Thyroid gland (tissue), 4 donors: ENCODE results near the gene TUBG1.

Experiments
- POLR2A ChIP-seq, 2 donors: fragments of 450-650 bp; IDR thresholded peaks; one replicate each; pipeline ENCODE4 v1.6.1; 2017; ENCODE audit warnings: antibody characterized with exemption in 2 of 2, mild to moderate bottlenecking in 2 of 2, moderate library complexity in 1 of 2
- TF ChIP-seq, protein P1 (sequence below), 6 experiments: fragments of 200-600 bp in 3 of 6; fragments of 450-650 bp in 3 of 6; sonication (generic) in 3 of 6; IDR thresholded peaks; one replicate each; pipeline ENCODE4 v1.5.1; 2016 to 2019; ENCODE audit warnings: antibody characterized with exemption in 6 of 6, mild to moderate bottlenecking in 2 of 6, inconsistent platforms in 1 of 6, moderate library complexity in 1 of 6

DNA sequence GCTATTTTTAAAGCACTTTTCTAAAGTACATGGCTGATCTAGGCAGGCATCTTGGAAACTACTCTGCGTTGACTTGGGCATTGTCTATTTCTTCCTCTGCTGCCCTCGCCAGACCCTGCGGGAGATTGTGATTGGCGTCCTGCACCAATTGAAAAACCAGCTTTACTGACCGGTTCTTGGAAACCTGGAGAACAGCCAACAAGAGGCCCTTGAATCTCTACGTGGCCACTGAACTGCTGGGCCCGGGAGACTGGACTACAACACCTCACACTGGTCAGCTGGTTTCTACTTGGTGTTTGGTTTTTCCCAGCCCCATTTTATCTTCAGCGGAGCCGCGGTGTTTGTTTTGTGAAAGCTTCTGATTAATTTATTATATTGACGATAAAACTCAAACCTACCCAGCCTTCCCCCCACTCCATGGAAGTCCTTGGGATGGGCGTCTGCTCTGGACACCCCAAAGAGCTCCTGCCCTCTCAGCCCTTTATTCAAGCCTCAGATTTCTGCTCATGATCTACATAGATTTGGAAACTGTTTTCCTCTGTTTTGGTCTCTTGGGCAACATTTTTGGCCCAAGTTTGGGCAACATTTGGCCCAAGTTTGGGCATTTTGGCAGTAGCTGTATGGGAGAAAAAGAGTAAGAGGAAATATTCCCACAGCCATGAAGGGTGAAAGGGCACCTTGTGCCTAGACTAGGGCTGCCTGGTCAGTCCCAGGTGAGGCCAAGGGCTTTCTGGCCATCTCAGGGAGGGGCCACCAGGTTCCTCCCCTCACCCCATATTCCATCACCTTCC lies 37.9 kb upstream of the TUBG1 start:
- TF ChIP-seq, protein P1, sequence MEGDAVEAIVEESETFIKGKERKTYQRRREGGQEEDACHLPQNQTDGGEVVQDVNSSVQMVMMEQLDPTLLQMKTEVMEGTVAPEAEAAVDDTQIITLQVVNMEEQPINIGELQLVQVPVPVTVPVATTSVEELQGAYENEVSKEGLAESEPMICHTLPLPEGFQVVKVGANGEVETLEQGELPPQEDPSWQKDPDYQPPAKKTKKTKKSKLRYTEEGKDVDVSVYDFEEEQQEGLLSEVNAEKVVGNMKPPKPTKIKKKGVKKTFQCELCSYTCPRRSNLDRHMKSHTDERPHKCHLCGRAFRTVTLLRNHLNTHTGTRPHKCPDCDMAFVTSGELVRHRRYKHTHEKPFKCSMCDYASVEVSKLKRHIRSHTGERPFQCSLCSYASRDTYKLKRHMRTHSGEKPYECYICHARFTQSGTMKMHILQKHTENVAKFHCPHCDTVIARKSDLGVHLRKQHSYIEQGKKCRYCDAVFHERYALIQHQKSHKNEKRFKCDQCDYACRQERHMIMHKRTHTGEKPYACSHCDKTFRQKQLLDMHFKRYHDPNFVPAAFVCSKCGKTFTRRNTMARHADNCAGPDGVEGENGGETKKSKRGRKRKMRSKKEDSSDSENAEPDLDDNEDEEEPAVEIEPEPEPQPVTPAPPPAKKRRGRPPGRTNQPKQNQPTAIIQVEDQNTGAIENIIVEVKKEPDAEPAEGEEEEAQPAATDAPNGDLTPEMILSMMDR (IDR thresholded peaks at IDR 0.05) = peak in 1 of 6 experiments; percentile 15
- no peak for TF ChIP-seq POLR2A (IDR thresholded peaks at IDR 0.05)
